ENCODE measurements around the gene IL12RB2. TPM values are rescaled to one million over a fixed set of nuclear protein-coding genes. Genes with fewer than 3 reads are reported as not detected.

IL12RB2 gene
- polyA plus RNA-seq, 1 of the 3 experiments (the other 2 are of a cell fraction): not detected

DNA sequence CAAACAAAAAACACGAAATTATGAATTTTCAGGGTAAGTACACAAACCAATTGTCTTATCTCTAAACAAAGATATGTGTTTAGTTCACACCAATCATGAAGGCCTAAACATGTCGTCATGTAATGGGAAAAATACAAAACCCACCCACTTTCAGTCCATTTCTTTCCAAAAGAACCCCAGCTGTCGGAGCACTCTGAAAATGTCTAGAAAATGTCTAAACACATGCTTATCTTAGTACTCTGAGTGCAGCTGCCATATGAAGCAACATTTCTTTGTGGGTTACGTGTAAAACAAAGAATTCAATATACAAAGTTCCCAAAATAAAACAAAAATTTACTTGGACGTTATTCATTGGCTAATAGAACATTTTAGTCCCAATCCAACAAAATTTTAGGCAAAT is 99.8 kb downstream of the IL12RB2 start:
- TF ChIP-seq NFIC (IDR thresholded peaks at IDR 0.05; ENCODE audit: borderline replicate concordance) (no peak), ELF1 (IDR thresholded peaks at IDR 0.05) (no peak), MXI1 (IDR thresholded peaks at IDR 0.05; ENCODE audit: low read depth, low read length) (no peak), YY1 (IDR thresholded peaks at IDR 0.05; ENCODE audit: low read depth) (no peak), TAF1 (IDR thresholded peaks at IDR 0.05; ENCODE audit: borderline replicate concordance, low read depth, low read length) (no peak), FOXM1 (IDR thresholded peaks at IDR 0.05; ENCODE audit: low read depth) (no peak), RFX5 (IDR thresholded peaks at IDR 0.05; ENCODE audit: low read length) (no peak), RAD21 (IDR thresholded peaks at IDR 0.05; ENCODE audit: low read length) (no peak), GATA2 (CRISPR knock-in tag; IDR thresholded peaks at IDR 0.05) (no peak), JUND (IDR thresholded peaks at IDR 0.05) (no peak), TCF12 (IDR thresholded peaks at IDR 0.05) (no peak), SMC3 (IDR thresholded peaks at IDR 0.05; ENCODE audit: low read depth, low read length) (no peak), NRF1 (IDR thresholded peaks at IDR 0.05; ENCODE audit: low read depth, low read length) (no peak), FOXJ3 (CRISPR knock-in tag; IDR thresholded peaks at IDR 0.05) (no peak), SIN3A (IDR thresholded peaks at IDR 0.05; ENCODE audit: borderline replicate concordance, low read depth, low read length) (no peak)
- TF ChIP-seq, protein P1, sequence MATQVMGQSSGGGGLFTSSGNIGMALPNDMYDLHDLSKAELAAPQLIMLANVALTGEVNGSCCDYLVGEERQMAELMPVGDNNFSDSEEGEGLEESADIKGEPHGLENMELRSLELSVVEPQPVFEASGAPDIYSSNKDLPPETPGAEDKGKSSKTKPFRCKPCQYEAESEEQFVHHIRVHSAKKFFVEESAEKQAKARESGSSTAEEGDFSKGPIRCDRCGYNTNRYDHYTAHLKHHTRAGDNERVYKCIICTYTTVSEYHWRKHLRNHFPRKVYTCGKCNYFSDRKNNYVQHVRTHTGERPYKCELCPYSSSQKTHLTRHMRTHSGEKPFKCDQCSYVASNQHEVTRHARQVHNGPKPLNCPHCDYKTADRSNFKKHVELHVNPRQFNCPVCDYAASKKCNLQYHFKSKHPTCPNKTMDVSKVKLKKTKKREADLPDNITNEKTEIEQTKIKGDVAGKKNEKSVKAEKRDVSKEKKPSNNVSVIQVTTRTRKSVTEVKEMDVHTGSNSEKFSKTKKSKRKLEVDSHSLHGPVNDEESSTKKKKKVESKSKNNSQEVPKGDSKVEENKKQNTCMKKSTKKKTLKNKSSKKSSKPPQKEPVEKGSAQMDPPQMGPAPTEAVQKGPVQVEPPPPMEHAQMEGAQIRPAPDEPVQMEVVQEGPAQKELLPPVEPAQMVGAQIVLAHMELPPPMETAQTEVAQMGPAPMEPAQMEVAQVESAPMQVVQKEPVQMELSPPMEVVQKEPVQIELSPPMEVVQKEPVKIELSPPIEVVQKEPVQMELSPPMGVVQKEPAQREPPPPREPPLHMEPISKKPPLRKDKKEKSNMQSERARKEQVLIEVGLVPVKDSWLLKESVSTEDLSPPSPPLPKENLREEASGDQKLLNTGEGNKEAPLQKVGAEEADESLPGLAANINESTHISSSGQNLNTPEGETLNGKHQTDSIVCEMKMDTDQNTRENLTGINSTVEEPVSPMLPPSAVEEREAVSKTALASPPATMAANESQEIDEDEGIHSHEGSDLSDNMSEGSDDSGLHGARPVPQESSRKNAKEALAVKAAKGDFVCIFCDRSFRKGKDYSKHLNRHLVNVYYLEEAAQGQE (IDR thresholded peaks at IDR 0.05; ENCODE audit: low read depth, low read length): no peak
- TF ChIP-seq, protein P2, sequence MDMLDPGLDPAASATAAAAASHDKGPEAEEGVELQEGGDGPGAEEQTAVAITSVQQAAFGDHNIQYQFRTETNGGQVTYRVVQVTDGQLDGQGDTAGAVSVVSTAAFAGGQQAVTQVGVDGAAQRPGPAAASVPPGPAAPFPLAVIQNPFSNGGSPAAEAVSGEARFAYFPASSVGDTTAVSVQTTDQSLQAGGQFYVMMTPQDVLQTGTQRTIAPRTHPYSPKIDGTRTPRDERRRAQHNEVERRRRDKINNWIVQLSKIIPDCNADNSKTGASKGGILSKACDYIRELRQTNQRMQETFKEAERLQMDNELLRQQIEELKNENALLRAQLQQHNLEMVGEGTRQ (IDR thresholded peaks at IDR 0.05; ENCODE audit: borderline replicate concordance, low read depth, low read length): no peak
- TF ChIP-seq, protein P3, sequence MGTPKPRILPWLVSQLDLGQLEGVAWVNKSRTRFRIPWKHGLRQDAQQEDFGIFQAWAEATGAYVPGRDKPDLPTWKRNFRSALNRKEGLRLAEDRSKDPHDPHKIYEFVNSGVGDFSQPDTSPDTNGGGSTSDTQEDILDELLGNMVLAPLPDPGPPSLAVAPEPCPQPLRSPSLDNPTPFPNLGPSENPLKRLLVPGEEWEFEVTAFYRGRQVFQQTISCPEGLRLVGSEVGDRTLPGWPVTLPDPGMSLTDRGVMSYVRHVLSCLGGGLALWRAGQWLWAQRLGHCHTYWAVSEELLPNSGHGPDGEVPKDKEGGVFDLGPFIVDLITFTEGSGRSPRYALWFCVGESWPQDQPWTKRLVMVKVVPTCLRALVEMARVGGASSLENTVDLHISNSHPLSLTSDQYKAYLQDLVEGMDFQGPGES (IDR thresholded peaks at IDR 0.05; ENCODE audit: low read depth, low read length): no peak
- TF ChIP-seq, protein P4, sequence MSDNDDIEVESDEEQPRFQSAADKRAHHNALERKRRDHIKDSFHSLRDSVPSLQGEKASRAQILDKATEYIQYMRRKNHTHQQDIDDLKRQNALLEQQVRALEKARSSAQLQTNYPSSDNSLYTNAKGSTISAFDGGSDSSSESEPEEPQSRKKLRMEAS (IDR thresholded peaks at IDR 0.05; ENCODE audit: low read depth): no peak
- no peak overlapping the region for H2AFZ ChIP-seq (ENCODE audit: low read depth)
- peaks cover 33% of the 10 kb centered on the region for H3F3A ChIP-seq (replicated peaks; ENCODE audit: insufficient read depth)
- no peak overlapping the region for H3K4me2 ChIP-seq
- CTCF ChIA-PET: interaction anchor here (0.9 to 1.9 kb wide), 2 partner anchors 21 to 60 kb away, joined by 3 to 6 read pairs; no protein-coding TSS in a partner anchor
- no peaks in the 10 kb centered on the region; a peak in 1 of 4 replicates for H3K4me1 ChIP-seq (ENCODE audit: control insufficient read depth in 1 of 2, insufficient read depth in 2 of 2, low read depth in 1 of 2, low read length in 1 of 2)
- no peak overlapping the region for H3K9ac ChIP-seq
- H3K36me3 ChIP-seq (replicated peaks in 1 of 2; ENCODE audit: control insufficient read depth in 1 of 2, insufficient read depth in 2 of 2, low read length in 1 of 2): peaks cover 44 to 57% of the 10 kb centered on the region in 2 experiments
- H3K27ac ChIP-seq (ENCODE audit: low read depth in 2 of 2, low read length in 1 of 2): no peak overlapping the region
- DNase-seq: no peak
- POLR2A ChIA-PET: no interaction called here
- H3K79me2 ChIP-seq (ENCODE audit: insufficient read depth): peaks cover 20% of the 10 kb centered on the region; the same call in 1 of the 2 replicates
- 91% methylated on average over 5 of the region's 5 CpGs for WGBS (ENCODE audit: low lambda C conversion rate)
- H4K20me1 ChIP-seq (ENCODE audit: insufficient read depth): peaks cover 14% of the 10 kb centered on the region; the same call in 1 of the 2 replicates
- H3K27me3 ChIP-seq (ENCODE audit: insufficient read depth): no peaks in the 10 kb centered on the region
- H3K9me2 ChIP-seq: no peaks in the 10 kb centered on the region
- H3K4me3 ChIP-seq (ENCODE audit: low read depth in 2 of 2, low read length in 1 of 2): no peak overlapping the region
- no peaks in the 10 kb centered on the region for H3K9me3 ChIP-seq

All from SK-N-SH (cell line).